ENCODE data around the gene SPRR2F. TPM values are rescaled to one million over a fixed set of nuclear protein-coding genes. Genes with fewer than 3 reads are reported as not detected.

The SPRR2F gene
- total and polyA plus RNA-seq, 7 donors = not detected

DNA sequence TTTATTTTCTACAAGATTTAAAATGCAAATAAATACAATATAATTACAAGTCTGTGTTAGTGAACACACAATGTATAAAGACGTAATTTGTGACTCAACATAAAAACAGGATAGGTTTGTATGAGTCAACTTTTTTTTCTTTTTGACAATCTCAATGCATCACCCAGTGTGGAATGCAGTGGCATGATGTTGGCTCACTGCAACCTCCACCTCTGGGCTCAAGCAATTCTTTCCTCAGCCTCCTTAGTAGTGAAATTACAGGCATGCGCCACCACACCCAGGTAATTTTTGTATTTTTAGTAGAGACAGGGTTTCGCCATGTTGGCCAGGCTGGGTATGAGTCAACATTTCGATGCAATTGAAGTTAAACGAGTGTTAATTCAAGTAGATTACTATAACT lies 13.1 kb downstream of the SPRR2F start:
- Histone ChIP-seq H3K27me3 (ENCODE audit: insufficient read depth in 3 of 3, low read length in 2 of 3) (no peaks in the 10 kb centered on the region), H3K4me3 (no peak overlapping the region), H3K4me1 (no peaks in the 10 kb centered on the region), H3K36me3 (ENCODE audit: insufficient read depth in 1 of 2, low read depth in 1 of 2) (no peaks in the 10 kb centered on the region), H3K9me3 (no peaks in the 10 kb centered on the region), H3K27ac (no peak overlapping the region)
- no peak for ATAC-seq
- TF ChIP-seq, protein P1, sequence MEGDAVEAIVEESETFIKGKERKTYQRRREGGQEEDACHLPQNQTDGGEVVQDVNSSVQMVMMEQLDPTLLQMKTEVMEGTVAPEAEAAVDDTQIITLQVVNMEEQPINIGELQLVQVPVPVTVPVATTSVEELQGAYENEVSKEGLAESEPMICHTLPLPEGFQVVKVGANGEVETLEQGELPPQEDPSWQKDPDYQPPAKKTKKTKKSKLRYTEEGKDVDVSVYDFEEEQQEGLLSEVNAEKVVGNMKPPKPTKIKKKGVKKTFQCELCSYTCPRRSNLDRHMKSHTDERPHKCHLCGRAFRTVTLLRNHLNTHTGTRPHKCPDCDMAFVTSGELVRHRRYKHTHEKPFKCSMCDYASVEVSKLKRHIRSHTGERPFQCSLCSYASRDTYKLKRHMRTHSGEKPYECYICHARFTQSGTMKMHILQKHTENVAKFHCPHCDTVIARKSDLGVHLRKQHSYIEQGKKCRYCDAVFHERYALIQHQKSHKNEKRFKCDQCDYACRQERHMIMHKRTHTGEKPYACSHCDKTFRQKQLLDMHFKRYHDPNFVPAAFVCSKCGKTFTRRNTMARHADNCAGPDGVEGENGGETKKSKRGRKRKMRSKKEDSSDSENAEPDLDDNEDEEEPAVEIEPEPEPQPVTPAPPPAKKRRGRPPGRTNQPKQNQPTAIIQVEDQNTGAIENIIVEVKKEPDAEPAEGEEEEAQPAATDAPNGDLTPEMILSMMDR (IDR thresholded peaks at IDR 0.05) = no peak
- intact Hi-C loops (cut with DNase I) = no loop called here
- DNase-seq = no peak
- 89 to 93% (median 91%) methylated on average over 5 of the region's 5 CpGs for WGBS, 3 donors

DNA sequence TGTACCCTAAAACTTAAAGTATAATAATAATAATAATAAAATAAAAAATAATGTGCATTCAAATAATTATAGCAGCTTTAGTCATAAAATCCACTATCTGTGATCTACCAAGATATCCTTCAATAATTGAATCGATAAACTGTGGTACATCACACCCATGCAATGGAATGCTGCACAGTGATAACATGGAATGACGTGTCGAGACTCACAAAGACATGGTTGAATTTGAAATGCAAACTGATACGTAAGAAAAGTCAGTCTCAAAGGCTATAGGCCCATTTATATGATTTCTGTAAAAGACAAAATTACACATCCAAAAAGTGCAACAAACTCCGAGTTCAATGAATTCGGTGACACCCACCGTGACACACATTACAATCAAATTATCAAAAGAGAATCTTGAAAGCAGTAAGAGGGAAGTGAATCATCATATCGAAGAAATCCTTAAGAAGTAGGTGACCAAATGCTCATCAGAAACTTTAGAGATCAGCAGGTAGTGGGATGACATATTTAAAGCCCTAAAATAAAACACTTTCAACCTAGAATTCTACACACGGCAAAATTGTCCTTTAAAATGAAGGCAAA lies 13.8 kb downstream of the SPRR2F start:
- H3K27me3 ChIP-seq (ENCODE audit: insufficient read depth in 3 of 3, low read length in 2 of 3) = no peaks in the 10 kb centered on the region
- DNase-seq (no peak), ATAC-seq (no peak)
- no peaks in the 10 kb centered on the region for H3K36me3 ChIP-seq (ENCODE audit: insufficient read depth in 1 of 2, low read depth in 1 of 2)
- H3K9me3 ChIP-seq = no peaks in the 10 kb centered on the region
- H3K4me3 ChIP-seq = no peak overlapping the region
- no peaks in the 10 kb centered on the region for H3K4me1 ChIP-seq
- WGBS, 3 donors = 87 to 92% (median 87%) methylated on average over 9 of the region's 9 CpGs
- TF ChIP-seq, protein P1 (IDR thresholded peaks at IDR 0.05) = no peak
- intact Hi-C loops (cut with DNase I) = no loop called here
- no peak overlapping the region for H3K27ac ChIP-seq

DNA sequence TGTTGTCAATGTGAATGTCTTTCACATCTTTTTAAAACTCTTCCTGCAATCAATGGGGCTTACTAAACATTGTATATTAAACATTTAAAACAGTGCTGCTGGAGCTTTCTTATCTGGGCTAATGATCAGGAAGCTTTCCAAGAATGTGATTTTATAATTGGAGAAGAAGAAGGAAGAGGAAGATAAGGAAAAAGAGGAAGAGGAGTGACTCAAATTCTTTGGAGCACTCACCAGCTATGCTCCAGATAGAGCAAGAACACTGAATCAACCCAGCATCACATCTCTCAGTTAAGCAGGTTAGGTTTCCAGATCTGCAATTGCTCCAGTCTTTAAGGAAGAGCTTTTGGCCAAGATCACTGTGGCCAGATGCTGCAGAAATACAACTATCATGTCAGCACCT lies 17.6 kb downstream of the SPRR2F start:
- Histone ChIP-seq H3K36me3 (ENCODE audit: insufficient read depth in 1 of 2, low read depth in 1 of 2) (no peaks in the 10 kb centered on the region), H3K27ac (no peak overlapping the region), H3K4me3 (no peak overlapping the region), H3K4me1 (no peaks in the 10 kb centered on the region), H3K9me3 (no peaks in the 10 kb centered on the region), H3K27me3 (ENCODE audit: insufficient read depth in 3 of 3, low read length in 2 of 3) (no peaks in the 10 kb centered on the region)
- ATAC-seq = no peak
- intact Hi-C loops (cut with DNase I) = no loop called here
- TF ChIP-seq, protein P1 (IDR thresholded peaks at IDR 0.05) = no peak
- no peak for DNase-seq

DNA sequence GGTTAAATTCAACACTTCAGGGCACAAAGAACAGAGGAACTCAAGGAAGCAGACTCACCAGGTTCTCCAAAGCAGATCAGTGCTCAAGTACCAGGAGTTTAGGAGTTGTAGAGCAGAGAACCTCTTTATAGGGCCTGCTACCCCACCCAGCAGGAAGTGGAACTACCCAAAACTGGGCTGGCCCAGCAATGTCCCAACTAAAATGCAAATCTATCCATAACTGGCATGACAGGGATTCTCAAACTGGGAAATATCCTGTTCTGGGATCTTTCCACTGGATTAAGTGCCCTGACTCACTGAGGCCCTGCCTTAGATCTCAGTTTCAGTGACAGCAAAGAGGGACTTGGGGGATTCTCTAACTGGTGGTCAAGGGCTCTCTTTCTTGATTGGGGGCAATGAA lies 18.9 kb downstream of the SPRR2F start, which contains the start of gene SPRR2E:
TSS of gene SPRR2E (minus strand) at position 101 of the 400 bp plus-strand sequence. CDS start 775 bp downstream, outside the sequence.
- Histone ChIP-seq H3K4me3 (no peak within 1 kb of the TSS), H3K36me3 (ENCODE audit: insufficient read depth in 1 of 2, low read depth in 1 of 2) (no peaks in the 10 kb centered on the region), H3K27ac (no peak within 1 kb of the TSS), H3K27me3 (ENCODE audit: insufficient read depth in 3 of 3, low read length in 2 of 3) (no peaks in the 10 kb centered on the region), H3K9me3 (no peaks in the 10 kb centered on the region), H3K4me1 (no peaks in the 10 kb centered on the region)
- DNase-seq (no peak), ATAC-seq (no peak)
- intact Hi-C loops (cut with DNase I) = loop anchor here in 1 of 2 donors (1.0 kb wide), 1 partner anchor 23 kb away; the partner anchor contains the start of gene SPRR2B
- TF ChIP-seq, protein P1 (IDR thresholded peaks at IDR 0.05) = no peak

DNA sequence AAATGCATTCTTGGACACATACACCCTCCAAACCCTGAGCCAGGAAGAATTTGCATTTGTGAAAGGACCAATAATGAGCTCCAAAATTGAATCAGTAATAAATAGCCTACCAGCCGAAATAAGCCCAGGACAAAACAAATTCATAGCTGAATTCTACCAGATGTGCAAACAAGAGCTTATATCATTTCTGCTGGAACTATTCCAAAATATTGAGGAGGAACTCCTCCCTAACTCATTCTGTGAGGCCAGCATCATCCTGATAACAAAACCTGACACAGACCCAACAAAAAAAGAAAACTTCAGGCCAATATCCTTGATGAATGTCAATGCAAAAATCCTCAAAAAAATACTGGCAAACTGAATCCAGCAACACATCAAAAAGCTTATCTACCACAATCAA lies 25.7 kb downstream of the SPRR2F start:
- Histone ChIP-seq H3K4me3 (no peak overlapping the region), H3K27ac (no peak overlapping the region), H3K4me1 (no peaks in the 10 kb centered on the region), H3K9me3 (no peaks in the 10 kb centered on the region), H3K36me3 (ENCODE audit: insufficient read depth in 1 of 2, low read depth in 1 of 2) (no peaks in the 10 kb centered on the region), H3K27me3 (ENCODE audit: insufficient read depth in 3 of 3, low read length in 2 of 3) (no peaks in the 10 kb centered on the region)
- no peak for ATAC-seq
- DNase-seq = no peak
- 59 to 69% (median 61%) methylated on average over 1 of the region's 1 CpG for WGBS, 3 donors
- TF ChIP-seq, protein P1 (IDR thresholded peaks at IDR 0.05) = no peak
- intact Hi-C loops (cut with DNase I) = no loop called here
